ENCODE measurements around the gene STUM.

GRCh38 chr1:226565476-226565875 lies 16.9 kb downstream of the STUM start:
- TF ChIP-seq CTCF (IDR thresholded peaks at IDR 0.05) (no peak), POLR2A (IDR thresholded peaks at IDR 0.05) (no peak)

Data from adrenal gland (tissue), 5 donors.